WERI-Rb-1 (cell line): ENCODE results near the gene DNAJC4.

Experiments
- DNase-seq: peaks from one replicate; pipeline ENCODE4 v3.0.0-alpha.2; 2020
- H3K27ac ChIP-seq: fragments of 250-450 bp; sonication (Bioruptor Pico); 2 replicates; pipeline ENCODE4 v1.5.1; 2020; ENCODE audit warnings: mild to moderate bottlenecking, moderate library complexity
- H3K27me3 ChIP-seq: fragments of 250-450 bp; sonication (Bioruptor Pico); 2 replicates; pipeline ENCODE4 v1.5.1; 2021; ENCODE audit warnings: mild to moderate bottlenecking, low read depth, moderate library complexity; ENCODE audit not compliant: insufficient read depth, severe bottlenecking
- H3K36me3 ChIP-seq: fragments of 250-450 bp; sonication (Bioruptor Pico); 2 replicates; pipeline ENCODE4 v1.5.1; 2020; ENCODE audit warnings: mild to moderate bottlenecking, moderate library complexity
- H3K4me3 ChIP-seq: 2 replicates; pipeline ENCODE4 v1.5.1; 2011; ENCODE audit warnings: low read depth, mild to moderate bottlenecking, control low read depth, low read length
- H3K9me3 ChIP-seq: fragments of 250-450 bp; sonication (Bioruptor Pico); 2 replicates; pipeline ENCODE4 v1.5.1; 2021; ENCODE audit warnings: mild to moderate bottlenecking, moderate library complexity; ENCODE audit not compliant: severe bottlenecking
- TF ChIP-seq, protein P1 (sequence below): IDR thresholded peaks from 2 replicates; pipeline ENCODE4 v1.5.1; 2011; ENCODE audit warnings: low read depth, mild to moderate bottlenecking, control low read depth, inconsistent platforms, low read length

DNAJC4 gene

DNA sequence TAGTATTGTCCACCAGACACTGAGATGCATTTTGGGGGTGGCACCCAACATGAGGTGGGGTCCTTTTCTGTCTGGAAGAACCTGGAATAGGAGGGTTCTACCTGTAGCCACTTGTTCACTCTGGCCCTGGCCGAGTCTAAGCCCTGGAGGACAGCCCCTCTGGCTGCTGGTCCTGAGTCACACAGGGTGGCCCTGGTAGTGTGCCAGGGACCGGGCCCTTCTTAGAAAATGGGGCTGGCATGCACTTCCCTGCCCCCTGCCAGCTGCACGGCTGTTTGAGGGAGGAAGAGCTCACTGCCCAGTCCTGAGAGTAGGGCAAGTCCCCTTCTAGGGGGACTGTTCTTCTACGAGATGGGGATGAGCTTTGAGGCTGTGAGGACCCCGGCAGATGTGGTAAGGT lies 23.1 kb downstream of the DNAJC4 start:
- no peak overlapping the region for H3K27ac ChIP-seq
- DNase-seq = no peak
- TF ChIP-seq, protein P1, sequence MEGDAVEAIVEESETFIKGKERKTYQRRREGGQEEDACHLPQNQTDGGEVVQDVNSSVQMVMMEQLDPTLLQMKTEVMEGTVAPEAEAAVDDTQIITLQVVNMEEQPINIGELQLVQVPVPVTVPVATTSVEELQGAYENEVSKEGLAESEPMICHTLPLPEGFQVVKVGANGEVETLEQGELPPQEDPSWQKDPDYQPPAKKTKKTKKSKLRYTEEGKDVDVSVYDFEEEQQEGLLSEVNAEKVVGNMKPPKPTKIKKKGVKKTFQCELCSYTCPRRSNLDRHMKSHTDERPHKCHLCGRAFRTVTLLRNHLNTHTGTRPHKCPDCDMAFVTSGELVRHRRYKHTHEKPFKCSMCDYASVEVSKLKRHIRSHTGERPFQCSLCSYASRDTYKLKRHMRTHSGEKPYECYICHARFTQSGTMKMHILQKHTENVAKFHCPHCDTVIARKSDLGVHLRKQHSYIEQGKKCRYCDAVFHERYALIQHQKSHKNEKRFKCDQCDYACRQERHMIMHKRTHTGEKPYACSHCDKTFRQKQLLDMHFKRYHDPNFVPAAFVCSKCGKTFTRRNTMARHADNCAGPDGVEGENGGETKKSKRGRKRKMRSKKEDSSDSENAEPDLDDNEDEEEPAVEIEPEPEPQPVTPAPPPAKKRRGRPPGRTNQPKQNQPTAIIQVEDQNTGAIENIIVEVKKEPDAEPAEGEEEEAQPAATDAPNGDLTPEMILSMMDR = no peak
- no peaks in the 10 kb centered on the region for H3K9me3 ChIP-seq
- H3K36me3 ChIP-seq = peaks cover 36% of the 10 kb centered on the region
- H3K4me3 ChIP-seq = no peak overlapping the region
- H3K27me3 ChIP-seq = no peaks in the 10 kb centered on the region

DNA sequence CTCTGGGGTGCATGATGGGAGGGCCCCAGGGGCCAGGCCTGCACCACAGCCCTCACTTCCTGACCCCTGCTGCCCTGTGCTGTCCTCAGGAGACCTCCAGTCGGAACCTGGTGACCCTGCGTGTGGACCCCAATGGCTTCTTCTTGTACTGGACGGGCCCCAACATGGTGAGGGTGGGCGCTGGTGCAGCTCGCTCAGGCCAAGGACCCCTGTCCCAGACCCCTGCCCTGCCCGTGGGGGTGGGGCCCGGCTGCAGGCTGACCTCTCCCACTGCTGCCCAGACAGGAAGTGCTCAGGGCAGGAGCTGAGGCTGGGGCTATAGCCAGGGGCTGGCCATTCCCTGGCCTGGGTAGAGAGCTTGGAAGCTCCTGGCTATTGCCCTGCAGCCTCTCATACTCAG lies 24.0 kb downstream of the DNAJC4 start:
- Histone ChIP-seq H3K36me3 (peaks cover 44% of the 10 kb centered on the region), H3K4me3 (no peak overlapping the region), H3K9me3 (no peaks in the 10 kb centered on the region), H3K27me3 (no peaks in the 10 kb centered on the region), H3K27ac (no peak overlapping the region)
- DNase-seq = no peak
- TF ChIP-seq, protein P1 = no peak

DNA sequence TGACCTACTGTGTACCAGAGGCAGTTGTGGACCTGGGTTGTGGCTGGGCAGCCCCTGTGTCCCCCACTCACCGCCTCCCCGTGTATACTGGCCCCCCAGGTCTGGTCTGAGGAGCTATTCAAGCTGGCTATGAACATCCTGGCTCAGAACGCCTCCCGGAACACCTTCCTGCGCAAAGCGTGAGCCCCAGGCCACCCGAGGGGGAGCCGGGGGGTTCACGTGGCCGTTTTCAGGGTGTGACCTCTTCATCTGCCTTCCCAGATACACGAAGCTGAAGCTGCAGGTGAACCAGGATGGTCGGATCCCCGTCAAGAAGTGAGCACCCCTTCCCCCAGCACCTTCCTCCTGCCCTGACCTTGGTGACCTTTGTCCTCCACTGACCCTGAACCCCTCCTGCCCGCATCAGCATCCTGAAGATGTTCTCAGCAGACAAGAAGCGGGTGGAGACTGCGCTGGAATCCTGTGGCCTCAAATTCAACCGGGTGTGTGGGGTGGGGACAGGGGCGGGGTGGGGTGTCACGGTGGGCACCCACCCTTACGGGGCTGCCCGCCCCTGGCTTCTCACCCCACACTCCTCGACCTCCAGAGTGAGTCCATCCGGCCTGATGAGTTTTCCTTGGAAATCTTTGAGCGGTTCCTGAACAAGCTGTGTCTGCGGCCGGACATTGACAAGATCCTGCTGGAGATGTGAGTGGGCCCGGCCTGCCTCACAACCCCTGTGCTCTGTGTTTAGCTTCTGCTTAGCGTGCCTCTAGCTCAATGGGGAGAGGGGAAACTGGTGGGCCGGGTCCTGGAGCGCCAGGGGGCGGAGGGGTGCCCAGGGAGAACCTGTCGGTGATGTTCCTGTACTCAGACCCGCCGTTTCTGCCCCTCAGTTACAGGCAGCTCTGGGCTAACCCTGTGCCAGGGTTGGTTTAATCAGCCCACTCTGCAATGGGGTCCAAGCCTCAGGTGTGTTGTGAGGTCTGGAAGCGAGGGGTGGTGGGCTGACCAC lies 25.1 kb downstream of the DNAJC4 start:
- Histone ChIP-seq H3K36me3 (peaks cover 54% of the 10 kb centered on the region), H3K27me3 (no peaks in the 10 kb centered on the region), H3K27ac (peak overlapping the region; percentile 33; the same call in 1 of the 2 replicates), H3K4me3 (no peak overlapping the region), H3K9me3 (no peaks in the 10 kb centered on the region)
- TF ChIP-seq, protein P1 = no peak
- no peak for DNase-seq

DNA sequence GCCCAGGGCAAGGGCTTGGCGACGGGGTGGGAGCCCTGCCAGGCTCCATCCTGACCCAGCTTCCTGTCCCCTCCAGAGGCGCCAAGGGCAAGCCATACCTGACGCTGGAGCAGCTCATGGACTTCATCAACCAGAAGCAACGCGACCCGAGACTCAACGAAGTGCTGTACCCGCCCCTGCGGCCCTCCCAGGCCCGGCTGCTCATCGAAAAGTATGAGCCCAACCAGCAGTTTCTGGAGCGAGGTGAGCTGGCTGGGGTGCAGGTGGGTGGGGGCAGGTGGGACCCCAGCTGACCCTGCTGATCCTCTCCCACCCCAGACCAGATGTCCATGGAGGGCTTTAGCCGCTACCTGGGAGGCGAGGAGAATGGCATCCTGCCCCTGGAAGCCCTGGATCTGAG lies 26.0 kb downstream of the DNAJC4 start:
- TF ChIP-seq, protein P1 = no peak
- DNase-seq = no peak
- H3K4me3 ChIP-seq = no peak overlapping the region
- no peaks in the 10 kb centered on the region for H3K9me3 ChIP-seq
- peak overlapping the region; percentile 33; the same call in 1 of the 2 replicates for H3K27ac ChIP-seq
- no peaks in the 10 kb centered on the region for H3K27me3 ChIP-seq
- H3K36me3 ChIP-seq = peaks cover 59% of the 10 kb centered on the region

DNA sequence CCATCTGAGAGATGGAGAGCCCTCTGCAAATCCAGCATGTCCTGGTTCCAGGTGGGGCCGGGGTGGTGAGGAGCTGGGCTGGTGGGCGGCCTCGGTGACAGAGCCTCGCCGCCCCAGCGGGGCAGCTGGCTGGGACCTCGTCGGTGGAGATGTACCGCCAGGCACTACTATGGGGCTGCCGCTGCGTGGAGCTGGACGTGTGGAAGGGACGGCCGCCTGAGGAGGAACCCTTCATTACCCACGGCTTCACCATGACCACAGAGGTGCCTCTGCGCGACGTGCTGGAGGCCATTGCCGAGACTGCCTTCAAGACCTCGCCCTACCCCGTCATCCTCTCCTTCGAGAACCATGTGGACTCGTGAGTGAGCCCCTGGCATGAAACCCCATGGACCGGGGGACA lies 28.0 kb downstream of the DNAJC4 start:
- H3K27me3 ChIP-seq = no peaks in the 10 kb centered on the region
- no peaks in the 10 kb centered on the region for H3K9me3 ChIP-seq
- H3K36me3 ChIP-seq = peaks cover 76% of the 10 kb centered on the region
- H3K27ac ChIP-seq = no peak overlapping the region
- H3K4me3 ChIP-seq = no peak overlapping the region
- TF ChIP-seq, protein P1 = no peak
- DNase-seq = no peak
